ENCODE results near the gene REC114. TPM values are rescaled to one million over a fixed set of nuclear protein-coding genes. Genes with fewer than 3 reads are reported as not detected.

The REC114 gene
- total and polyA plus RNA-seq, 2 of the 8 experiments (the other 6 are each of a cell fraction or from before 2014, with no cell fraction given): 0.12 TPM; not detected in 1

DNA sequence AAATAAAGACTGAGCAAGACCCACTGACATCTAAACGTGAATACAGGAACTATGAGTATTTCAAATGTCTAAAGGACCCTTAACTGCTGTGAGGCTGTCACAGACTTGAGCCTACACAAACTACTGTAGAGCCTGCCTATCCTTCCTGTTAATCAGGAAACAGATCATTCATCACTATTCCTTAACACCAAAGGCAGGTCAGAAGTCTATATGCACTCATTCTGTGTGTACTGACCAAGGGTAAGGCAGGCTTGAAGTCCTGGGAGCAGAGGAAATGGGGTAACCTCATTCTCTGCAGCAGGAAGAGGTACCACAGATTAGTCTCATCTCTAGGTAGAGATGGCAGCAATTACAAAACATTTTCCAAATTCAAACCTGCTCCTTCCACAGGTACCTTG, 159.5 kb downstream of the REC114 start (continued):
- TF ChIP-seq, protein P1, sequence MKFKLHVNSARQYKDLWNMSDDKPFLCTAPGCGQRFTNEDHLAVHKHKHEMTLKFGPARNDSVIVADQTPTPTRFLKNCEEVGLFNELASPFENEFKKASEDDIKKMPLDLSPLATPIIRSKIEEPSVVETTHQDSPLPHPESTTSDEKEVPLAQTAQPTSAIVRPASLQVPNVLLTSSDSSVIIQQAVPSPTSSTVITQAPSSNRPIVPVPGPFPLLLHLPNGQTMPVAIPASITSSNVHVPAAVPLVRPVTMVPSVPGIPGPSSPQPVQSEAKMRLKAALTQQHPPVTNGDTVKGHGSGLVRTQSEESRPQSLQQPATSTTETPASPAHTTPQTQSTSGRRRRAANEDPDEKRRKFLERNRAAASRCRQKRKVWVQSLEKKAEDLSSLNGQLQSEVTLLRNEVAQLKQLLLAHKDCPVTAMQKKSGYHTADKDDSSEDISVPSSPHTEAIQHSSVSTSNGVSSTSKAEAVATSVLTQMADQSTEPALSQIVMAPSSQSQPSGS (IDR thresholded peaks at IDR 0.05; ENCODE audit: low read length): no peak
- TF ChIP-seq PHF8 (conservative IDR thresholded peaks at IDR 0.05; ENCODE audit: low read depth, low read length): no peak
